ENCODE measurements around the gene MUC21.
A peak's percentile ranks its signal among the peaks of the same experiment; 100 is the strongest.

The MUC21 gene

GRCh38 chr6:30983439-30983838 lies at the start of gene MUC21:
Gene MUC21, plus strand, starts transcription at chr6:30983718. Its CDS starts 241 bp downstream, at chr6:30983959.
- DNase-seq (ENCODE audit: low spot score): no peak

GRCh38 chr6:30935018-30935417 lies 48.5 kb upstream of the MUC21 start:
- peak; percentile 20 for DNase-seq (ENCODE audit: low spot score)

- no peak for DNase-seq (ENCODE audit: low spot score)
Observed at GRCh38 chr6:30937265-30937664, 46.3 kb upstream of the MUC21 start.

- DNase-seq (ENCODE audit: low spot score): no peak
Observed at GRCh38 chr6:30938730-30939129, 44.8 kb upstream of the MUC21 start.

- DNase-seq (ENCODE audit: low spot score): no peak
Observed at GRCh38 chr6:30939473-30939872, 44.0 kb upstream of the MUC21 start.

GRCh38 chr6:30940361-30940986 lies 43.0 kb upstream of the MUC21 start, which contains the start of gene MUCL3:
Gene MUCL3, plus strand, starts transcription at chr6:30940973. Its CDS starts 27 bp downstream, at chr6:30941000.
- no peak for DNase-seq (ENCODE audit: low spot score)

GRCh38 chr6:30942338-30943060 lies 41.0 kb upstream of the MUC21 start:
- DNase-seq (ENCODE audit: low spot score): peak; percentile 78

GRCh38 chr6:30944051-30944450 lies 39.5 kb upstream of the MUC21 start:
- no peak for DNase-seq (ENCODE audit: low spot score)

GRCh38 chr6:30945281-30945680 lies 38.2 kb upstream of the MUC21 start:
- no peak for DNase-seq (ENCODE audit: low spot score)

GRCh38 chr6:30947231-30947630 lies 36.3 kb upstream of the MUC21 start:
- no peak for DNase-seq (ENCODE audit: low spot score)

GRCh38 chr6:30948811-30949210 lies 34.7 kb upstream of the MUC21 start:
- DNase-seq (ENCODE audit: low spot score): no peak

- no peak for DNase-seq (ENCODE audit: low spot score)
Observed at GRCh38 chr6:30951907-30952469, 31.5 kb upstream of the MUC21 start.

- DNase-seq (ENCODE audit: low spot score): peak; percentile 20
Observed at GRCh38 chr6:30954631-30955366, 28.7 kb upstream of the MUC21 start.

- DNase-seq (ENCODE audit: low spot score): peak; percentile 74
Observed at GRCh38 chr6:30955367-30956042, 28.0 kb upstream of the MUC21 start.

GRCh38 chr6:30957716-30958115 lies 25.8 kb upstream of the MUC21 start:
- peak; percentile 42 for DNase-seq (ENCODE audit: low spot score)

- no peak for DNase-seq (ENCODE audit: low spot score)
Observed at GRCh38 chr6:30960907-30961673, 22.4 kb upstream of the MUC21 start.

- no peak for DNase-seq (ENCODE audit: low spot score)
Observed at GRCh38 chr6:30962716-30963115, 20.8 kb upstream of the MUC21 start.

- DNase-seq (ENCODE audit: low spot score): peak; percentile 22
Observed at GRCh38 chr6:30963641-30964040, 19.9 kb upstream of the MUC21 start.

- DNase-seq (ENCODE audit: low spot score): peak; percentile 80
Observed at GRCh38 chr6:30964075-30964474, 19.4 kb upstream of the MUC21 start.

- no peak for DNase-seq (ENCODE audit: low spot score)
Observed at GRCh38 chr6:30965140-30965601, 18.3 kb upstream of the MUC21 start.

GRCh38 chr6:30966154-30966553 lies 17.4 kb upstream of the MUC21 start:
- no peak for DNase-seq (ENCODE audit: low spot score)
